Activated CD8-positive, alpha-beta memory T cell treated with anti-CD3 and anti-CD28 coated beads for 48 hours (primary cell): ENCODE measurements around the gene GJC2.

Experiments used
- DNase-seq, 3 experiments: peaks; one replicate each; pipeline ENCODE4 v3.0.0-alpha.2; 2020; ENCODE audit warnings: low read depth in 2 of 3, low spot score in 2 of 3

The GJC2 gene

DNA sequence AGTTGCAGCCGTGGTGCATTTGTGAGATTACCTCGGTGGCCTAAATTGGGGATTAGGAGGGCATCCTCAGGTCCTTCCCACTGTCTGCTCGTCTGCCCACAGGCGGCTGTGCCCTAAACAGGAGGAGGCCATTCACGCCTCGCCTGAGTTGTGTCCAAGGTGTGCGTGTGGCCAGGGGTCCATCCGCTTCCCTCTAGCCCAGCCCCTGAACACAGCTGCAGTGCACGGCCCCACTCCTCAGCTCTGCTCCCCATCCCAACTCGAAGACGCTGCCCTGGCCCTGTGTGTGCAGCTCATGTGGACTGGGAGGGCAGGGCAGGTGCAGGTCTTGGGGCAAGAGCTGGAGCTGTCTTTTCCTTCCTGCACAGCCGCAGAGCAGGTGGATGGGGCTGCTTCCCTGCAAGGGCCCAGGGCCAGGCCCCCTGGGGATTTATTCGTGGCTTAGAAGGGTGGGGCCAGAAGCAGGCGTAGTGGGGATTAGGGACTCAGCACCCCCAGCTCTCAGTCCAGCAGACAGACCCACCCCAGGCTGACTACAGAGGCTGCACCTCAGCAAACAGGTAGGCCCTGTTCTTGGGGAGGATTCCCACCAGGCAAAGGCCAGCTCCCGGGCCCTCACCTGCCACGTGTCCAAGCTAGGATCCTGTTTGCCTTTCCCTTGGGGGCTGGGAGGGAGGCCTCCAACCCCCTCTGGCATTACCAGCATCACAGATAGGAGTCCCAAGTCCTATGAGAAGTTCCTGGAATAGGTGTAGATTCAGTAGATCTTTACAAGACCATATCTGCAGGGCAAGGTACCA, 5.3 kb upstream of the GJC2 start:
- DNase-seq: no peak

DNA sequence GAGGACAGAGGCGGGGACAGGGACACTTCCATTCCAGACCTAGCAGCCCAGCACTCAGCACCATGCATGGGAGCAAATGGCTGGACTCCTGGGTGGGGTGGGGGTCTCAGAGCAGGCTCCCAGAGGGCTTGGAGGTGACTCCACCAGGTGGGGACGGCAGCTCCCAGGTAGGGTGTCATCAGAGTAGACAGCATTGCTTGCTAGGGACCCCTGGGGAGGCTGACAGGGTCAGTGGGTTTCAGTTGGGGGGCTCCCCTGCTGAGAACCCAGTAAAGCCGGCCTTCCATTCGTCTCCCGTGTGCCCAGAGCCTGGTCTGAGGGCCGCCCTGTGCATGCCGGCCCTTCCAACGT, 4.8 kb upstream of the GJC2 start:
- DNase-seq: no peak

DNA sequence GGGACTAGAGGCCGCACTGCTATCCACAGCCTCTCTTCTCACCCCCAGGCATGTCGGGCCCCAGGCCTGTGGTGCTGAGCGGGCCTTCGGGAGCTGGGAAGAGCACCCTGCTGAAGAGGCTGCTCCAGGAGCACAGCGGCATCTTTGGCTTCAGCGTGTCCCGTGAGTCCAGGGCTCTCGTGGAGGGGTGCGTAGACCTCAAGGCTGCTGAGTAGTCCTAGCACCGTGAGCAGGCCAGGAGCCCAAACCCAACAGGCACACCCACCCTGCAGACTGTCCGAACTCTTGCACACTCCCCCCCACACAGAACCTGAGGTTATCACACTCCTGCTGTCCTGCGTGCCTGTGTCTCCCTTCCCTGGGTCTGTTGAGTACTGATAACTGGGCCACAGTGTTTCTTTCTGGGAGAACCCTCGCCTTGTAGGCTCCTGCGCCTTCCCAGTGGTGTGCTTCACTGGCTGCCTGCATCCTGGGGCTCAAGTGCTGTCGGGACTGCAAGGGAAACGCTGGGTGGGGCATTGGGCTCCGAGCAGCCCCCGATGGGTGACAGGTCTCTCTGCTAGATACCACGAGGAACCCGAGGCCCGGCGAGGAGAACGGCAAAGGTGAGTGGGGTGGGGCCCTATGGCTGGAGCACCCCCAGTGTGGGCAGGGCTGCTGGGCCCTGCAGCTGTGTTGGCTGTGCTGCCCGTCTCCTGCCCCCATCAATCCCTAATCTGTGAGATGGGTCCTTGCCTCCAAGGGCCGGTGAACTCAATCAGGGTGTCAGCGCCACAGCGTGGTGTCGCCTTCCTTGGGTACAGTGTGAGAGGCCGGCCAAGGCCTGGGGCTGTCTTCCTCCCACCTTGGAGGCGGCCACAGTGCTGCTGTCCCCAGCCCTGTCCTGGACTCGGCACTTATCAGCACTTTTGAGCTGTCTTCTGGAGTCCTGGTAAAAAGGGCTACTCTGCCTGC, 4.0 kb upstream of the GJC2 start:
- DNase-seq: no peak

DNA sequence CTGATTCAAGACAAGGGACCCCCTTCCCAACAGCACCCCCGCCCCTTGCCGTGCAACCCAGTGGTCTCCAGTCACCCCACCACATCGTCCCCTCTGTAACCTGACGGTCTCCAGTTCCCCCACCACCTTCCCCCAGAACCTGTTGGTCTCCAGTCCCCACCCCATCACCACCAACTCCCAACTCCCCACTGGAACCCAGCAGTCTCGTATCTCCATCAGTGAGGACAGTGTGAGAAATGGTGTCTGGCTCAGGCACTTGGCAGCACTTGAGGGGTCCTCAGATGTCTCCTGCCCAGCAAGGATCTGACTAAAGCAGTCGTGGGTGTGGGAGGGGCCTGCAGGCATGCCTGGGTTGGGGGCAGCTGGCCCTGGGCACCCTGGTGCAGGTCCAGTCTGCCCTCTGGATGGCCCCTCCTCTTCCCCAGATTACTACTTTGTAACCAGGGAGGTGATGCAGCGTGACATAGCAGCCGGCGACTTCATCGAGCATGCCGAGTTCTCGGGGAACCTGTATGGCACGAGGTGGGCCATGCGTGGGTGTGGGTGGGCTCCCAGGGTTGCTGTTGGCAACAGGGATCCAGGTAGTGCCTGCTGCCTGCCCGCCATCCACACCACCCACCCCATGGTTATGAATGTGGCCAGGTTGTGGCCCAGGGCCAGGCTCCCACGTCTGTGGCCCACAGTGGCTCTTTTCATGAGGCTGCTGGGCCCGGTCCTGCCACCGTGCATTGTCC, 3.1 kb upstream of the GJC2 start:
- no peak for DNase-seq

DNA sequence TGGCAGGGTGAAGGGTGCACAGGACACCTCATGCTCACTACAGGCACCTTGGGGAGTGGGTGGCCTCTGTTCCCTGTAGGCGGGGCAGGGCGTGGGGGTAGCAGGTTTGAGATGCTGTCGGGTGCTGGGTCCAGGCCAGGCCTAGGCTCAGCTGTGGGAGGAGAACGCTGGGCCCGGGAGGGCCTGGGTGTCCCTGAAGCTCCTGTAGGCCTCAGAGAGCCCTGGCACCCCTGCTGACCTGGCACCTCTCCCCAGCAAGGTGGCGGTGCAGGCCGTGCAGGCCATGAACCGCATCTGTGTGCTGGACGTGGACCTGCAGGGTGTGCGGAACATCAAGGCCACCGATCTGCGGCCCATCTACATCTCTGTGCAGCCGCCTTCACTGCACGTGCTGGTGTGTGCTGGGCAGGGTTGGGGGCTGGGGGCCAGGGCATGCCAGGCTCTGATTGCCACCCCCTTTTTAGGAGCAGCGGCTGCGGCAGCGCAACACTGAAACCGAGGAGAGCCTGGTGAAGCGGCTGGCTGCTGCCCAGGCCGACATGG, 2.5 kb upstream of the GJC2 start:
- DNase-seq: no peak

DNA sequence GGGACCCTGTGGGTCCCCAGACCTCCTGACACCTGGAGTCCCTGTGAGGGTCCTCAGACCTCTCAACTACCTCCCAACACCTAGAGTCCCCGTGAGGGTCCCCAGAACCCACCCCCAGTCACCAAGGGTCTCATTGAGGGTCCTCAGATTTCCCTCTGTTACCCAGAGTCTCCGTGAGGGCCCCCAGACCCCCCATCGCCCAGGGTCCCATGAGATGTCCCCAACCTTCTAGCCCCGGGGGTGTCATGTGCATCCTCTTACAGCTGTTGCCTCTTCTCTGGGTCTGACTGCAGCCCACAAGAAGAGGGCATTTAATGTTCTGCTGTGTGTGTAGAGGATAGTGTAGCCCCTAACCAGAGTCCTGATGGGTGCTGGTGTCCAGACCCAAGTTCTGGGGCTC, 2.0 kb upstream of the GJC2 start:
- no peak for DNase-seq

DNA sequence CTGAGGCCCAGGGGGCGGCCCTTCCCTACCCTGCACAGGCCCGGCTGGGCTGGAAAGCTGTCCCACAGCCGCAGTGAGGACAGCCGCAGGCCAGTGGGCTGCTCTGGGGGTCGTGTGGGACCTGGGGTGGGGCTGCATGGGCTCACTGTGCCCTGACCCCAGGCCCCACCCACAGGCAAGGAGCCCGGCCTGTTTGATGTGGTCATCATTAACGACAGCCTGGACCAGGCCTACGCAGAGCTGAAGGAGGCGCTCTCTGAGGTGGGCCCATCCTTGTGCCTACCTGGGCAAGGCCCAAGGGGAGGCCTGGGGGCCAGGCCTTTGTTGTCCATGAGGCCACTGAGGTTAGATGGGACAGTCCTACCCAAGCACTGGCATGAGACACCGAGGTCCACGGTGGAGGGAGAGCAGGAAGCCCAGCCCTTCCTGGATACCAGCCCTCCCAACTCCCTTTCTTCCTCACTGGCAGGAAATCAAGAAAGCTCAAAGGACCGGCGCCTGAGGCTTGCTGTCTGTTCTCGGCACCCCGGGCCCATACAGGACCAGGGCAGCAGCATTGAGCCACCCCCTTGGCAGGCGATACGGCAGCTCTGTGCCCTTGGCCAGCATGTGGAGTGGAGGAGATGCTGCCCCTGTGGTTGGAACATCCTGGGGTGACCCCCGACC, 1.4 kb upstream of the GJC2 start:
- no peak for DNase-seq

DNA sequence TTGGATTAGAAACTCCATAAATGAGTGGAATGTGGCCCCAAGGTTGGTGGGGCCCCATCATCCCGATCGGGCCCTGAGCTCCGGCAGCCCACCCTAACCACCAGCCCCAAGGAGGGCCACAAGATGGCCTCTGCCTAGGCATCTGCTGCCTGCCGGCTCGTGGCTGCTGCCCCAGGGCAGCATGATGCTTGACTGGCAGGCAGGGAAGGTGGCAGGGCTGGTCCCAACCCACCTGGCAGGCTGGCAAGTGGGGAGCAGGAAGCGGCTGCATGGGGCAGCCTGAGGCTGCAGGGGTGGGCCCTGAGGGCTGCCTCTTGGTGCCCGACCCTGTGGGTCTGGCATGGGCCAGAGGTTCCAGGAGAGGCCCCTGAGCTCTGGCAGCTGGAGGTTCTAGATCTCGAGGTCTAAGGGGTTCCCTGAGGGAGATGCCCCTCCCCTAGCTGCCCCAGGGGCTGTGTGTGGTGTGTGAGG, 760 bp upstream of the GJC2 start:
- DNase-seq: no peak

DNA sequence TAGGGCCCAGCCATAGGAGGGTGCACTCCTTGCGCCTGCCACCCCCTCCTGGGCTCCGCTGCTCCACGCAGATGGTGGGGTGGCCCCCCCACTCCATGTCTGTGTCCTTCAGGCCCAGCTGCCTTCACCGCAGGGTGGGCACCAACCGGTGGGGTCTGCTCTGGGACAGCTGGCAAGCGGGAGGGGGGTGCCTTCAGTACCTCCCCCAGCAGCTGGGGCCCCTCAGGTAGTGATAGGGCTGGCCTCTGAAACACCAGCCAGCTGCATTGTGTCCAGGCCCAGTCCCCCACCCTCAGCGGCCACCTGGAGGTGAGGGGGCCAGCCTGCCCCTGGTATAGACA, 360 bp downstream of the GJC2 start:
- DNase-seq: no peak

DNA sequence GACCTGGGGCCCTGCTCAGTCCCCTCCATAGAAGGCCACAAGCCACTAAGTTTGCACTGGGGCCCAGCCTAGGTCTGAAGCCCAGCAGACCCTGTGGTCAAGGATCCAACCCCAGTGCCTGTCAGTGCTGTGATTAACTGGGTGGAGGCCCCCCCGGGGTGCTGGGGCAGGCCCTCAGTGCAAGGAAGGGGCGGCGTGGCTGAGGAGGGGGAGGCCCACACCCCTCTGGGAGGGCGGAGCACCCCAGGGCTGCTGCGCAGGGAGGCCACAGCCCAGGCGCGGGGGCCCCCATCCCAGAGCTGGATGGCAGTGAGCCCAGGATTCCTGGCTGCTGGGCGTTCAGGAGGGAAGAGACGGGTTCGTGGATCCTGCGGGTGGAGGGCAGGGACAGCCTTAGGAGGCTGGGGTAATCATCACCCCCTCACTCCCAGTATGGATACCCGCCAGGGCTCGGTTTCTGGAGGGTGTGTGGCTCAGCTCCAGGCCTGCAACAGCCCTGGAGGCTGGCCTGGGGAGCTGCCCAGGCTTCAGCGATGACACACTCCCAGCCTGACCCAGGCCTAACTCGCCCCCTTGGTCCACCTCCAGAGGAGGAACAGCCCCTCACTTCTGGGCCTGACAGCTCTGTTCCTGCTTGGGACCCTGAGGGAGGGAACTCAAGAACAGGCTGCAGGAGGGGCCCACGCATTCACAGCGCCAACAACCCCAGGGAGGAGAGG, 890 bp downstream of the GJC2 start:
- no peak for DNase-seq

DNA sequence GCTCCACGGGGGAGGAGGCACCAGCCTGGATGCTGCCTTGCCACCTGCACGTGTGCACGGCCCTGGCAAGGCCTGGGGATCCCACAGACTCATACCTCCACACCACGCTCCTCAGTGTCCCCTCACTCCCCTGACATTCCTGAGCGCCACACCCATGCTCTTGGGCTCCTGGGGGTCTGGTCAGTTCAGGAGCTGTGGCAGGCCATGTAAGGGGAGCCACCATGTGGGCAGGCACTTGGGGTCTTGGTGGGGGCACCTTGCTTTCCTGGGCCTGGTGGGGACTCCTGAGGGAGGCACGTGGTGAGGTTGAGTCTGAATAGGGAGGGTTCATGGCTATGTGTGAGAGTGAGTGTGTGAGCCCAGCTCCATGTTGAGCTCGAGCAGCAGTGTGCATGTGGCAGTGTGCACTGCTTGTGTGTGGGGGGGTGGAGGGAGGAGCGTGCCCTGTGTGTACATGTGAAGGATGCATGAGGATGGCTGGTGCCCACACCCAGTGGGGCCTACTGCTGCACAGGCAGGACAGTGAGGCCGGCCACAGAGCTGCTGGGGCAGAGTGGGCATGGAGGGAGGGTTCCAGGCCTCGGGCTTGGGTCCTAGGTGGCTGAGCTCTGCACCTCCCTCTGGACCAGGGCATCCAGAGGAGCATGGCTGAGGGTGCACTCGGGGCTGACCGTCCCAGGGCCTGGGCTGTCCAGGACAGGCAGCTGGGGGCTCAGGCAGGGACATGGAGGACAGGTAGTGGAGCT, 1.6 kb downstream of the GJC2 start:
- no peak for DNase-seq

DNA sequence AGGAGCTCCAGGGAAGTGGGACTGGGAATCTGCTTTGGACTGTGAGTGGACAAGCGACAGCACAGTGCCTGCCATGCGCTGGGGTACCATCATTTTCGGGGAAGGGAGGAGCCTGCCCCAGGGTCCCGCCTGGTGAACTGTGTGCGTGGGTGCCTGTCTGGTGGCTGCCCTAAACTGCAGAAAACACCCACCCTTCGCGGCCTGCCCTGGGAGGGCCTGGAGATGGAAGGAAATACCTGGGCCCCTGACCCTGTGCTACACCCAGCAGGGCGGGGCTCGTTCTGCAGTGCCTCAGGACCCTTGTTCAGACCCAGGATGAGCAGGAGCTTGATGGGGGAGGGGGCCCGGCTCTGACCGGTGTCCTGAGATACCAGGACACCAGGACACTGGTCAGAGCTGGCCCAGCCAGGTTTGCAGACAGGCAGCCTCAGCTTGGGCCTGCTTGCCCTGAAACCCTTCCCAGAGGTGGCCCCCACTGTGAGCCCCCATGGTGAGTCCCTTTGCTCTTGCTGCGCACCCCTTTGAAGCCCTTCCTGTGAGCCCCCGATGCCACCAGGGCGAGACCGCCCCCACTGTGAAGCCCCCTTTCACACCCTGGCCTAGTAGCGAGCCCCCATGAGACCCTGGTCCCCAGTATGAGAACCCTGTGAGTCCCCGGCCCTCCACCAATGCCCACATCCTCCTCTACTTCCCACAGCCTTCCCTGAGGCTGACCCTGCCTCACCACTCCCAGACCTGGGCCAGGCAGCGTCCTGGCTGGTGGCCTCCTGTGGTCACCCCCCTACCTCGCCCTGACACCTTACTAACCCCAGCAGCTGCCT, 2.6 kb downstream of the GJC2 start:
- no peak for DNase-seq

DNA sequence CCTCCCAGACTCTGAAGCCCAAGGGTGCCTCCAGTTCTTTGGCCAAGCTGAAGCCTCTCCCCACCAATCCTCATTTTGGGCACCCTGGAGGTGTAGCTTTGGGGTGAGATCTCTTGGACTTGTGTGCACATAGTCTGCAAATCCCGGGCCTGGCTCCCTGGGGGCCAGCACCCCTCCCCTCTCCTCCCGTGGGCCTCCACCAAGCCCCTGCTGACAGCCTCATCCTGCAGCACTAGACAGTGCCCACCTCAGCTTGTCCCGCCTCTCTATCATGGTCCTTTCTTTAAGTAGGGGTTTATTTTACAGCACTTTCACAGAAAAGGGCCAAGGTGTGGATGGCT, 3.2 kb downstream of the GJC2 start:
- DNase-seq: no peak

DNA sequence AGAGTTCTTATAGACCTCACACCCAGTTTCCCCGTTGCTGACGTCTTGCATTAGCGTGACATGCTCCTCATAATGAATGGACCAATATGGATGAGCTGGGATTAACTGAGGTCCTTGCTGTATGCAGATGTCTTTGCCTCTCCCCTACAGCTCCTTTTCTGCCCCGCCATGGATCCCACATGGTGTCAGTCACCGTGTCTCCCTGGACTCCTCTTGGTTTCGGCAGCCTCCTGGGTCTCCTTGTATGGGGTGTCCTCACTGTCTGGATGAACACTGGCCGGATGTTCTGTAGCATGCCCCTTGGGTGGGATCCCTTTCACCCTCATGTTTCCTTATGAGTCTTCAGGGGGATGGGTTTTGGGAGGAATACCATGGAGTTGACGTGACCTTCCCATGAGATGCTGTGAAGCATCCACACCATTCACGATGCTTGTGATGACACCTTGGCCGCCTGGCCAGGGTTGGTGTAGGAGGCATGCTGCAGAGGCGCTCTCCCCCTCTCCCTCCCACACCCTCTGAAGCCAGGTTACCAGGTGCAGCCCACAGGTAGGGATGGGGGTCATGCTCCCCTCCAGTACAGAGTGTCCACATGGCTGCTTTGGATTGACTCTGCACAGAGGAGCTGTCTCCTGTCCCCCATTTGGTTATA, 4.4 kb downstream of the GJC2 start:
- no peak for DNase-seq

DNA sequence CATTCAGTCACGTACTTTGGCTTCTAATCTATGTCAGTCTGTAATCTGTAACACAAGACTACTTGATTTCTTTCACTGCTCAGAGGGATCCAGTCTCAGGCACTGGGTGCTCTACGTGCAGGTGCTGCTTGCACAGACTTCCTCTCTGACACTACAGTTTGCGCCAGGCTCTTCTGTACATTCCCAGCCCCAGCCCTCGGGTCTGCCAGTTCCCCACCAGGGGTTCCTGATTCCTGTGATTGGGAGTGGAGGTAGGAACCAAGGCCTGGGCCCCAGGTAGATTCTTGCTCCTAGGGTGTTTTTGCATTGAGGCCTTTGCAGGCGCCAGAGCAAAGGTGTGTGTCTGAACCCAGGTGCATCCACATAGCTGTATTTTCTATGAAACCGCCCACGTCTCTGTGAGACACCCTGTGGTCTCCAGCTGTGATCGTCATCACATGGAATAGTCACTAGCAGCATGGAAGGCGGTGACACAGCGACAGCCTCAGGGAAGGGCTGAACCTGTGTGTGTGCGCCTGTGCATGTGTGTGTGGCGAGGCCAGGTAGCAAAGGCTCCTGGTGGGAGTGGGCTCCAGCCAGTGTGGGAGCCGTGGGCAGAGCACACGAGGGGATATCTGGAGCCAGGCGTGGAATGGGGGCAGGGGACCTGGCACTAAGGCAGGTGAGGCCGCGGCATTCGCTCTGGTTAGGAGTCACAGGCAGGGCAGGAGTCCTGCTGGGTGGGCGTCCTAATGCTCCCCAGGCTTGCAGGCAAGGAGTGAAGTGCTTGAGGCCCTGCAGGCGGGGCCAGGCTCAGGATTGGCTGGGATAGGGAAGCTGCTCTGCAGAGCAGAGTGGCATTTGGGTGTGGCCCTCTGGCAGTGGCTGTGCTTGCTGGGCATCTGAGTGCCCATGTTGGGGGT, 5.2 kb downstream of the GJC2 start:
- no peak for DNase-seq

DNA sequence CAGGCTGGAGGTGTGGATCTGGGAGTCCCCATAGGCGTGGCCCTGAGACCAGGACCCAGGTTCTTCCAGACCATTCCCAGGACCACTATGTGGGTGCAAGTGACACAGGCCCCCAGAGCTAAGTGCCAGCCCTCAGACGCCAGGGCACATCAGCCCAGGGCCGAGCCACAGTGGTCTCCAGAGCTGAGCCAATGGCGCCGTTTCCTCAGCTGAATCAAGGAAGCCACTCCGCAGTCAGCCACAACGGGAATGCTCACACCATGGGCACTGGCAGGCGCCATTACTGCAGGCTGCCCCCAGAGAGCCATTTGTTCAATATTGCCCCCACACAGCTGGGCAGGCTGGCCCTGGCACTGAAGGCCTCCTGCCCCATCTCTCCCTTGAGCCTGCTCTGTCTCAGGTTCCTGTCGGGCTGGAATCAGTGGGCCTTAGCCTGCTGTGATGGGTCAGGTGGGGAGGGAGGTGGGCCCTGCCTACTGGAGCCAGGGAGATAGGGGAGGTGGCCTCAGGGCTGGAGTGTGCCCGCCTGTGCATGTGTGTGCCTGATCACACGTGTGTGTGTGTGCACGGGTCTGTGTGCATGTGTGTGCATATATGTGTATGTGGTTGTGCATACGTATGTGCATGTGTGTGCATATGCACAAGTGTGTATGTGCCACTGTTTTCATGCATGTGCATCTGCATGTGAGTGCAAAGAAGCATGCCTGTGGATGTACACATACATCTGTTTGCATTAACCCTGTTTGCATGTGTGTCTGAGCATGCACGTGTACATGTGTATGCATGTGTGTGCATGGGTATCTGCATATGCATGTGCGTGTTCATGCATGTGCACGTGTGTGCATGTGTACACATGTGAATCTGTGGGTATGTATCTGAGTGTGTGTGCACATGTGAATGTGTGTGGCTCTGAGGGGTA, 6.1 kb downstream of the GJC2 start:
- no peak for DNase-seq
